H4 (cell line): ENCODE measurements around the gene DSE. TPM values are rescaled to one million over a fixed set of nuclear protein-coding genes. Genes with fewer than 3 reads are reported as not detected.

Source experiments
- DNase-seq: peaks from one replicate; pipeline ENCODE4 v3.0.0-alpha.2; 2015; ENCODE audit warnings: low spot score
- total RNA-seq: library from RNA; depleted of rRNA; stranded (reverse); fragments of >200 nt; shearing (Covaris generic); gene quantifications from 2 replicates; pipeline ENCODE4 v1.2.3, GENCODE V29; 2014

The DSE gene
- total RNA-seq, 1 experiment from 2014 or later, result 67.1 TPM

GRCh38 chr6:116409756-116410155 lies 39.0 kb downstream of the DSE start:
- no peak for DNase-seq

GRCh38 chr6:116411284-116411623 lies 40.5 kb downstream of the DSE start:
- peak; percentile 8 for DNase-seq

- DNase-seq, result no peak
Measured at GRCh38 chr6:116412270-116412669, 41.5 kb downstream of the DSE start.

GRCh38 chr6:116413357-116413756 lies 42.6 kb downstream of the DSE start:
- no peak for DNase-seq

GRCh38 chr6:116417661-116418060 lies 46.9 kb downstream of the DSE start:
- DNase-seq, result no peak

- no peak for DNase-seq
Measured at GRCh38 chr6:116419069-116419786, 48.5 kb downstream of the DSE start.

- no peak for DNase-seq
Measured at GRCh38 chr6:116420341-116420740, 49.6 kb downstream of the DSE start.

- no peak for DNase-seq
Measured at GRCh38 chr6:116422238-116422637, 51.5 kb downstream of the DSE start.

GRCh38 chr6:116424001-116424400 lies 53.3 kb downstream of the DSE start:
- no peak for DNase-seq

- DNase-seq, result no peak
Measured at GRCh38 chr6:116426551-116426950, 55.8 kb downstream of the DSE start.

GRCh38 chr6:116429111-116429510 lies 58.4 kb downstream of the DSE start:
- DNase-seq, result no peak

GRCh38 chr6:116430860-116431259 lies 60.1 kb downstream of the DSE start:
- DNase-seq, result no peak

GRCh38 chr6:116431964-116432595 lies 61.3 kb downstream of the DSE start:
- DNase-seq, result no peak

GRCh38 chr6:116433206-116433712 lies 62.5 kb downstream of the DSE start:
- DNase-seq, result no peak

GRCh38 chr6:116434056-116434725 lies 63.4 kb downstream of the DSE start:
- no peak for DNase-seq

- DNase-seq, result no peak
Measured at GRCh38 chr6:116436586-116436985, 65.8 kb downstream of the DSE start.

- DNase-seq, result no peak
Measured at GRCh38 chr6:116437656-116438055, 66.9 kb downstream of the DSE start.

GRCh38 chr6:116438590-116439448 lies 68.1 kb downstream of the DSE start:
- DNase-seq, result no peak

- no peak for DNase-seq
Measured at GRCh38 chr6:116439522-116440051, 68.8 kb downstream of the DSE start.

- no peak for DNase-seq
Measured at GRCh38 chr6:116443105-116443504, 72.4 kb downstream of the DSE start.

- no peak for DNase-seq
Measured at GRCh38 chr6:116444092-116444491, 73.3 kb downstream of the DSE start.

GRCh38 chr6:116444575-116444974 lies 73.8 kb downstream of the DSE start:
- DNase-seq, result no peak
